ENCODE data around the gene EMID1.

GRCh38 chr22:29306175-29306834 is 100.6 kb downstream of the EMID1 start, which contains the start of gene GAS2L1:
- TF ChIP-seq GLI4 (tag by site-specific recombination; IDR thresholded peaks at IDR 0.05), result no peak
- TF ChIP-seq ZBTB48 (tag by site-specific recombination; IDR thresholded peaks at IDR 0.05), result peak; percentile 60
- TF ChIP-seq ZNF513 (tag by site-specific recombination; IDR thresholded peaks at IDR 0.05), result no peak
- TF ChIP-seq ZNF449 (tag by site-specific recombination; IDR thresholded peaks at IDR 0.05), result peak; percentile 96
- no peak for TF ChIP-seq MZF1 (tag by site-specific recombination; IDR thresholded peaks at IDR 0.05; ENCODE audit: borderline replicate concordance)
- TF ChIP-seq CTCF (tag by site-specific recombination; IDR thresholded peaks at IDR 0.05), result peak; percentile 85
- TF ChIP-seq ZNF660 (tag by site-specific recombination; IDR thresholded peaks at IDR 0.05), result no peak; the same call in 1 of the 2 replicates
- no peak for TF ChIP-seq ATF2 (tag by site-specific recombination; IDR thresholded peaks at IDR 0.05; ENCODE audit: low read depth)
